A673 (cell line): ENCODE measurements around the gene TMEM132C.

Experiments used
- CTCF ChIP-seq: fragments of 300-800, 200-600 bp; sonication (generic); conservative IDR thresholded peaks from 2 replicates; pipeline ENCODE4 v1.5.1; 2017; ENCODE audit warnings: low read depth, mild to moderate bottlenecking, antibody characterized with exemption, low read length, moderate library complexity, mixed read lengths
- EZH2 ChIP-seq: fragments of 200-600 bp; sonication (generic); IDR thresholded peaks from 2 replicates; pipeline ENCODE4 v1.6.1; 2017; ENCODE audit warnings: borderline replicate concordance, low read depth, mild to moderate bottlenecking, mixed read lengths, antibody characterized with exemption, low read length; ENCODE audit not compliant: poor library complexity, severe bottlenecking

- TF ChIP-seq CTCF (no peak), EZH2 (no peak)
These were observed 38.4 kb upstream of the TMEM132C start for GRCh38 chr12:128228581-128228980.
